MM.1S (cell line): Measurements from ENCODE around the gene PDE4DIP.
"Not testable (repeated sequence)": the region's sequence is repeated elsewhere in the genome, so short reads cannot be mapped to it uniquely, and the experiment has no call there.

Experiments used
- CTCF ChIP-seq: fragments of 300-600 bp; sonication (generic); IDR thresholded peaks from 2 replicates; pipeline ENCODE4 v1.5.1; 2016; ENCODE audit warnings: antibody characterized with exemption, low read length, mixed read lengths
- EZH2 ChIP-seq: fragments of 300-600 bp; sonication (generic); optimal IDR thresholded peaks from 2 replicates; pipeline ENCODE3; 2017; ENCODE audit warnings: low read depth, mild to moderate bottlenecking, antibody characterized with exemption, low read length, mixed read lengths
- EZH2phosphoT487 ChIP-seq: fragments of 300-600 bp; sonication (generic); IDR thresholded peaks from 2 replicates; pipeline ENCODE4 v1.6.1; 2018; ENCODE audit warnings: antibody characterized with exemption, low read length

- TF ChIP-seq CTCF, EZH2, EZH2phosphoT487: not testable (repeated sequence)
Observed at GRCh38 chr1:149013513-149013912, 169.3 kb downstream of the PDE4DIP start.
